Mucosa of descending colon (tissue), 3 donors: Measurements from ENCODE around the gene HSD11B1L. TPM values are rescaled to one million over a fixed set of nuclear protein-coding genes. Genes with fewer than 3 reads are reported as not detected.

Source experiments
- ATAC-seq: fragments of 200-7000 bp; cut with Tn5 transposase; one replicate; pipeline ENCODE4 v1.9.1; 2020; ENCODE audit warnings: mild to moderate bottlenecking, moderate library complexity
- DNase-seq, 3 donors: peaks; one replicate each; pipeline ENCODE4 v3.0.0-alpha.2; 2020
- H3K36me3 ChIP-seq: fragments of 200-600 bp; one replicate; pipeline ENCODE4 v1.8.0; 2021; ENCODE audit warnings: low read depth, mild to moderate bottlenecking
- H3K4me1 ChIP-seq: fragments of 200-600 bp; one replicate; pipeline ENCODE4 v1.8.0; 2021; ENCODE audit warnings: low read depth, mild to moderate bottlenecking
- H3K4me3 ChIP-seq: fragments of 200-600 bp; one replicate; pipeline ENCODE4 v1.8.0; 2021; ENCODE audit warnings: mild to moderate bottlenecking
- H3K9me3 ChIP-seq: fragments of 200-600 bp; one replicate; pipeline ENCODE4 v1.8.0; 2021; ENCODE audit warnings: mild to moderate bottlenecking
- CTCF ChIP-seq: fragments of 200-600 bp; IDR thresholded peaks from one replicate; pipeline ENCODE4 v1.8.0; 2022; ENCODE audit warnings: antibody characterized with exemption, mild to moderate bottlenecking
- intact Hi-C, 2 donors: fragments of 100-400 bp; cut with DNase I in 1 of 2; cut with micrococcal nuclease in 1 of 2; formaldehyde crosslinking; loops; one replicate each; pipeline versions ENCODE4 v1.11.0 to v1.11.1; 2022; cut with DNase I, micrococcal nuclease
- total RNA-seq, 3 donors: library from RNA; stranded (reverse); fragmentation: NEBNext Ultra II Directional in 2 of 3; extraction: Animal tissue kit (Norgen Biotek cat#: 25700) in 2 of 3; gene quantifications; one replicate each; pipeline versions ENCODE4 v1.2.1 to v1.2.4, GENCODE V29; 2021 to 2023
- donor health status: DM: no; HTN: no; CAD: no; lungs with moderate emphysema.
- donor health status: DM: no; HTN: no; CAD: no.
- donor health status: DM: no; HTN: yes; CAD: no.

The HSD11B1L gene
- total RNA-seq, 3 donors from 2014 or later = 2.3 to 8.2 (median 3.3) TPM

GRCh38 chr19:5693195-5694166 is 12.7 kb downstream of the HSD11B1L start:
- no peaks in the 10 kb centered on the region for H3K9me3 ChIP-seq
- H3K4me1 ChIP-seq = peaks cover 10% of the 10 kb centered on the region
- no peak overlapping the region for H3K4me3 ChIP-seq
- DNase-seq (no peak), ATAC-seq (no peak)
- intact Hi-C loops = no loop called here
- peaks cover 5% of the 10 kb centered on the region for H3K36me3 ChIP-seq
- TF ChIP-seq CTCF = no peak

GRCh38 chr19:5694167-5694955 is 13.5 kb downstream of the HSD11B1L start:
- Histone ChIP-seq H3K4me1 (peaks cover 10% of the 10 kb centered on the region), H3K4me3 (no peak overlapping the region), H3K36me3 (peaks cover 5% of the 10 kb centered on the region), H3K9me3 (no peaks in the 10 kb centered on the region)
- intact Hi-C loops = no loop called here
- ATAC-seq (no peak), DNase-seq (no peak)
- no peak for TF ChIP-seq CTCF

DNA sequence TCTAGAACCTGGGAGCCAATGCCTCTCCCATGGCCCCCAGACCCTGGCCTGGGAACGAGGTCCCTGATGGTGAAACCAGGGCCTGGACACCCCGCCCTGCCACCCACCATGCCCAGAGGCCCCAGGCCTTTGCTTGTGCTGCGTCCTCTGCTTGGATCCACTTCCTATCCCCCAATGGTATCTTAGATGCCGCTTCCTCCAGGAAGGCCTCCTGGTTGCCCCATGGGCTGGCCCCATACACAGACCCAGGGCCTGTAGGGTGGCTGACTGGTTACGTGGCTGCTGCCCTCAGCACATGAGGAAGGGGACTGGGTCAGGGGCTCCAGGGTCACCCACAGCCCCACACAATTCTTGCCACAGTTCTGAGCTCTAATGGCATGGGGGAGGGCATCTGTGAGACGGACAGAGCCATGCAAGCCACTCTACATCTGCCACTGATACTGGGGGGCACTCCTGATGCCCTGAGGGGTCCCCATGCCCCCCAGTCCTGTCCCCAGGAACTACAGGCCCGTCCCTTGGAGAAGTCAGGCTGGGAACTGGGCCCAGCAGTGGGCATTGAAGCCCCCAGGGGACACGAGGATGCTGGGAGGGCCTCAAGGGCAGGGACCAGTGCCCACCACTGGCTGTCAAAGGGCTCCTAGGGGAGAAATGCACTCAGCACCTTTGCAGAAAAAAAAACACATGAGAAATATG is 14.3 kb downstream of the HSD11B1L start:
- H3K4me1 ChIP-seq = peaks cover 10% of the 10 kb centered on the region
- DNase-seq (no peak), ATAC-seq (no peak)
- no peak for TF ChIP-seq CTCF
- H3K4me3 ChIP-seq = no peak overlapping the region
- no peaks in the 10 kb centered on the region for H3K9me3 ChIP-seq
- intact Hi-C loops = no loop called here
- peaks cover 5% of the 10 kb centered on the region for H3K36me3 ChIP-seq

DNA sequence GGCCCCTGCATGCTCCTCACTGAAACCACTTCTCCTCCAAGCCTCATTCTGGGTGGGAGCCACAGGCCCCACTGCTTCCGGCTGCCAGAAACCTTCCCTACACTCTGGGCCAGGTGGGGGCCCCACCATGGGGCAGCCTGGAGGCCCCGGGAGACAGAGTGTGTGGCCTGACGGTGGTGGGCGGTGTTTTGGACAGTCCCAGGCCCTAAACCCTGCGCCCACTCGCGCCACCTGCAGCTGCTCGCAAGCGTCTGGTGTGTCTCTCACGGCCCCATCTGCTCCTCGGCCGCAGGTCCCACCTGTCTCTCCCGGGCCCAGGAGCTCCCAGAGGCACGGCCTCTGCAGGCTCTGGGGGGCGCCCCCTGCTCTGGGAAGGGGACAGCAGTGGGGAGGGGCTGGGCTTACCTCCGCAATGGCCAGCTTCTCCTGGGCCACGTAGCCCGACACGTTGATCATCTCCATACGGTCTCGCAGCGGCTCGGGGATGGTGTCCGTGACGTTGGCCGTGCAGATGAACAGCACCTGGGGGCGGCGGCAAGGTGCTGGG is 14.9 kb downstream of the HSD11B1L start:
- intact Hi-C loops = no loop called here
- Histone ChIP-seq H3K9me3 (no peaks in the 10 kb centered on the region), H3K4me3 (no peak overlapping the region), H3K36me3 (peaks cover 5% of the 10 kb centered on the region), H3K4me1 (peaks cover 10% of the 10 kb centered on the region)
- no peak for ATAC-seq
- DNase-seq = no peak
- TF ChIP-seq CTCF = no peak
